A549 (cell line): ENCODE data around the gene SCO1. TPM values are rescaled to one million over a fixed set of nuclear protein-coding genes. Genes with fewer than 3 reads are reported as not detected.

Experiments used
- ATAC-seq, 2 experiments: fragments of 200-7000 bp in 1 of 2; fragments of >200 bp in 1 of 2; cut with Nextera tagmentation in 1 of 2; cut with Tn5 transposase in 1 of 2; 3 replicates each; pipeline versions ENCODE4 v1.8.0 to v1.9.1; 2018 to 2020; ENCODE audit warnings: mild to moderate bottlenecking in 1 of 2, moderate library complexity in 1 of 2
- CTCF ChIA-PET: fragments of 300-600 bp; sonication (Branson Sonifier 250); formaldehyde crosslinking; extraction: SDS; loops from one replicate; lab custom pipeline; 2021; ENCODE audit warnings: antibody characterized with exemption, inconsistent platforms; lab: Yijun Ruan, JAX
- POLR2A ChIA-PET: fragments of 350-600 bp; formaldehyde crosslinking; extraction: SDS; loops from one replicate; lab custom pipeline; 2021; ENCODE audit warnings: antibody characterized with exemption, inconsistent platforms; lab: Yijun Ruan, JAX
- DNase-seq, 2 experiments: peaks; one replicate each; pipeline versions ENCODE4 v3.0.0 to v3.0.0-alpha.2; 2011 to 2016; ENCODE audit warnings: low read depth in 1 of 2, low spot score in 1 of 2
- FAIRE-seq: peaks from 2 replicates; lab custom pipeline; 2011; peaks lifted over from hg19 to GRCh38; lab: Jason Lieb, UNC
- H3K27ac ChIP-seq, 2 experiments: fragments of >200 bp; sonication (Bioruptor Twin); formaldehyde crosslinking; 3 replicates each; pipeline ENCODE4 v1.5.1; 2016 to 2017
- H3K4me1 ChIP-seq: fragments of >200 bp; sonication (Bioruptor Twin); formaldehyde crosslinking; 3 replicates; pipeline ENCODE4 v1.6.1; 2016
- H3K4me2 ChIP-seq: fragments of >200 bp; sonication (Bioruptor Twin); formaldehyde crosslinking; 3 replicates; pipeline ENCODE4 v1.6.1; 2016
- H3K4me3 ChIP-seq: fragments of >200 bp; sonication (Bioruptor Twin); formaldehyde crosslinking; 3 replicates; pipeline ENCODE4 v1.5.1; 2016
- H3K9me3 ChIP-seq: fragments of >200 bp; sonication (Bioruptor Twin); formaldehyde crosslinking; 3 replicates; pipeline ENCODE4 v1.6.1; 2016
- BHLHE40 ChIP-seq: IDR thresholded peaks from 2 replicates; pipeline ENCODE4 v1.6.1; 2012; ENCODE audit warnings: low read depth, low read length, inconsistent platforms
- E2F6 ChIP-seq: IDR thresholded peaks from 2 replicates; pipeline ENCODE4 v1.6.1; 2012; ENCODE audit warnings: low read depth, borderline replicate concordance
- EHMT2 ChIP-seq: fragments of 200-600 bp; sonication (generic); IDR thresholded peaks from 2 replicates; pipeline ENCODE4 v1.6.1; 2016; ENCODE audit warnings: antibody characterized with exemption, low read depth, mild to moderate bottlenecking, moderate library complexity
- ELK1 ChIP-seq: fragments of 150-350 bp; IDR thresholded peaks from 2 replicates; pipeline ENCODE4 v1.6.1; 2014; ENCODE audit warnings: low read depth, mild to moderate bottlenecking, low read length
- FOSL2 ChIP-seq, 2 experiments: fragments of 450-650 bp in 1 of 2; fragments of >200 bp in 1 of 2; sonication (Bioruptor Twin) in 1 of 2; formaldehyde crosslinking; IDR thresholded peaks; 2 replicates each; pipeline versions ENCODE4 v1.5.0 to v1.6.1; 2016 to 2020; ENCODE audit warnings: mild to moderate bottlenecking in 1 of 2, moderate library complexity in 1 of 2
- HEYL ChIP-seq: fragments of 250-450 bp; sonication (Bioruptor Pico); IDR thresholded peaks from 2 replicates; pipeline ENCODE4 v1.8.0; 2021; ENCODE audit warnings: mild to moderate bottlenecking, moderate library complexity
- HOXA7 ChIP-seq: fragments of 250-450 bp; sonication (Bioruptor Pico); IDR thresholded peaks from 2 replicates; pipeline ENCODE4 v1.5.0; 2020; ENCODE audit warnings: mild to moderate bottlenecking, moderate library complexity
- JUN ChIP-seq, 2 experiments: fragments of >200 bp; sonication (Bioruptor Twin); formaldehyde crosslinking; IDR thresholded peaks; 2 replicates in 1 of 2; 3 replicates in 1 of 2; pipeline ENCODE4 v1.6.1; 2016 to 2017
- KDM1A ChIP-seq: fragments of 200-600 bp; sonication (generic); IDR thresholded peaks from 2 replicates; pipeline ENCODE4 v1.6.1; 2016; ENCODE audit warnings: low read depth, mild to moderate bottlenecking
- MAZ ChIP-seq: fragments of 150-350 bp; IDR thresholded peaks from 2 replicates; pipeline ENCODE4 v1.6.1; 2014; ENCODE audit warnings: antibody characterized with exemption, low read depth, low read length, borderline replicate concordance
- MYC ChIP-seq: IDR thresholded peaks from 2 replicates; pipeline ENCODE4 v1.6.1; 2012; ENCODE audit warnings: mild to moderate bottlenecking, inconsistent platforms, low read length, improper control_type of control experiment, borderline replicate concordance
- NFE2L2 ChIP-seq: fragments of 150-350 bp; conservative IDR thresholded peaks from 2 replicates; pipeline ENCODE4 v1.6.1; 2014; ENCODE audit warnings: low read length
- NPAS2 ChIP-seq: fragments of 250-450 bp; sonication (Bioruptor Pico); IDR thresholded peaks from 2 replicates; pipeline ENCODE4 v1.8.0; 2022; ENCODE audit warnings: mild to moderate bottlenecking, moderate library complexity, borderline replicate concordance
- NR3C1 ChIP-seq: fragments of >200 bp; sonication (Bioruptor Twin); formaldehyde crosslinking; IDR thresholded peaks from 3 replicates; pipeline ENCODE4 v1.6.1; 2017
- PHF8 ChIP-seq: fragments of 200-600 bp; sonication (generic); IDR thresholded peaks from 2 replicates; pipeline ENCODE4 v1.6.1; 2016; ENCODE audit warnings: low read depth, mild to moderate bottlenecking, antibody characterized with exemption, moderate library complexity, borderline replicate concordance
- RAD21 ChIP-seq, 2 experiments: fragments of >200 bp in 1 of 2; sonication (Bioruptor Twin) in 1 of 2; formaldehyde crosslinking in 1 of 2; IDR thresholded peaks in 1 of 2; conservative IDR thresholded peaks in 1 of 2; 2 replicates in 1 of 2; 3 replicates in 1 of 2; pipeline ENCODE4 v1.6.1; 2012 to 2018; ENCODE audit warnings: inconsistent platforms in 1 of 2
- RCOR1 ChIP-seq: fragments of 150-350 bp; IDR thresholded peaks from 2 replicates; pipeline ENCODE4 v1.6.1; 2014; ENCODE audit warnings: antibody characterized with exemption, low read length, low read depth
- RFX5 ChIP-seq: fragments of 450-650 bp; IDR thresholded peaks from 2 replicates; pipeline ENCODE4 v1.7.1; 2014; ENCODE audit warnings: antibody characterized with exemption, mild to moderate bottlenecking, moderate library complexity
- RNF2 ChIP-seq: fragments of 200-600 bp; sonication (generic); IDR thresholded peaks from 2 replicates; pipeline ENCODE4 v1.6.1; 2016; ENCODE audit warnings: low read depth, mild to moderate bottlenecking, antibody characterized with exemption, moderate library complexity, borderline replicate concordance
- TFCP2L1 ChIP-seq: fragments of 250-450 bp; sonication (Bioruptor Pico); IDR thresholded peaks from 2 replicates; pipeline ENCODE4 v1.5.0; 2021; ENCODE audit warnings: mild to moderate bottlenecking
- TP53 ChIP-seq: fragments of 250-450 bp; sonication (Bioruptor Pico); IDR thresholded peaks from 2 replicates; pipeline ENCODE4 v1.5.0; 2021; ENCODE audit warnings: mild to moderate bottlenecking, moderate library complexity
- USF2 ChIP-seq: fragments of 450-650 bp; IDR thresholded peaks from 2 replicates; pipeline ENCODE4 v1.6.1; 2014; ENCODE audit warnings: antibody characterized with exemption
- ZC3H11A ChIP-seq: fragments of 450-650 bp; IDR thresholded peaks from 2 replicates; pipeline ENCODE4 v1.6.1; 2014; ENCODE audit warnings: antibody characterized with exemption, mild to moderate bottlenecking
- ZFP36 ChIP-seq: fragments of 450-650 bp; IDR thresholded peaks from 2 replicates; pipeline ENCODE4 v1.6.1; 2014; ENCODE audit warnings: borderline replicate concordance; ENCODE audit not compliant: partially characterized antibody
- WGBS: methylation state at CpG from one replicate; pipeline ENCODE4 v1.1.6; 2017; ENCODE audit errors: missing lambda C conversion rate; 5-methylcytosine and 5-hydroxymethylcytosine counted together
- polyA plus RNA-seq, 4 experiments: library from polyadenylated mRNA; depleted of rRNA in 3 of 4; stranded (reverse); fragments of >200 nt; fragmentation: RNase III in 1 of 4; extraction: RNeasy Plus Mini Kit Qiagen cat#74134 plus additional on column Dnase treatment in 1 of 4; gene quantifications; 2 replicates in 3 of 4; 3 replicates in 1 of 4; pipeline ENCODE4 v1.2.3, GENCODE V29; 2011 to 2017
- TF ChIP-seq, protein P1 (sequence below): fragments of 250-450 bp; sonication (Bioruptor Pico); IDR thresholded peaks from 2 replicates; pipeline ENCODE4 v1.5.0; 2020; ENCODE audit warnings: low read depth, mild to moderate bottlenecking, moderate library complexity
- TF ChIP-seq, protein P2 (sequence below): fragments of >200 bp; sonication (Bioruptor Twin); formaldehyde crosslinking; IDR thresholded peaks from 3 replicates; pipeline ENCODE4 v1.6.1; 2016

Gene SCO1
- polyA plus RNA-seq, 2 of the 4 experiments (the other 2 are of a cell fraction) = 52.2 to 55.8 TPM

DNA sequence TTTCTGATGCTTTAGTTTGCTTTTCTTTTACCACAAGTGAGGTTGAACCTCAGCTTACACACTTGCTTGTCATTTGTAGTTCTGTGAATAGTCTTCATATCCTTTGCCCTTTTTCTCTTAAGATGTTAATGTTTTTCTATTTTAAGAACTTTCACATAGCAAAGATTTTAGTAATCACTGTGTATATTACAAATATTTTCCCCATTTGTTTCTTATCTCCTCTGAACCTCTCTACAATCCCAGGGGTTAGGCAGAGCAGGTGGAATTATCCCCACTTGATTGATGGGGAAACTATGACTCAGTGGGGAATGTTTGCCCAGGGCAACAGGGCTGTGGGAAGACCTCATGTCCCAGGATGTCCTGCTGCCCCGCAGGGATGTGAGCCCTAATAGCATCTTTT lies 28.6 kb downstream of the SCO1 start:
- ATAC-seq (peak in 1 of 2 experiments; percentile 54; a peak in 2 of 6 replicates), FAIRE-seq (no peak), DNase-seq (peak in 1 of 2 experiments; percentile 17)
- TF ChIP-seq PHF8 (no peak), HOXA7 (CRISPR knock-in tag) (no peak)
- TF ChIP-seq, protein P1, sequence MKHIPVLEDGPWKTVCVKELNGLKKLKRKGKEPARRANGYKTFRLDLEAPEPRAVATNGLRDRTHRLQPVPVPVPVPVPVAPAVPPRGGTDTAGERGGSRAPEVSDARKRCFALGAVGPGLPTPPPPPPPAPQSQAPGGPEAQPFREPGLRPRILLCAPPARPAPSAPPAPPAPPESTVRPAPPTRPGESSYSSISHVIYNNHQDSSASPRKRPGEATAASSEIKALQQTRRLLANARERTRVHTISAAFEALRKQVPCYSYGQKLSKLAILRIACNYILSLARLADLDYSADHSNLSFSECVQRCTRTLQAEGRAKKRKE (CRISPR knock-in tag) = no peak
- POLR2A ChIA-PET = no interaction called here
- Histone ChIP-seq H3K27ac (no peak overlapping the region), H3K4me3 (no peak overlapping the region), H3K4me2 (no peak overlapping the region), H3K9me3 (no peaks in the 10 kb centered on the region), H3K4me1 (no peaks in the 10 kb centered on the region)
- CTCF ChIA-PET = interaction anchor here (0.6 to 3.9 kb wide), 4 partner anchors 8 to 1782 kb away, joined by 3 to 15 read pairs (median 3); no protein-coding TSS in a partner anchor
- 50% methylated on average over 1 of the region's 1 CpG for WGBS

- no peak for ATAC-seq
- TF ChIP-seq RAD21 (conservative IDR thresholded peaks at IDR 0.05 in 1 of 2, IDR thresholded peaks at IDR 0.05 in 1 of 2) = no peak
- no peak for TF ChIP-seq MAZ
- TF ChIP-seq RCOR1 = no peak
- no peak for TF ChIP-seq NR3C1
- no peak for TF ChIP-seq KDM1A
- TF ChIP-seq NFE2L2 = no peak
- no peak for TF ChIP-seq MYC
- TF ChIP-seq, protein P1 (CRISPR knock-in tag) = no peak
- no peak for TF ChIP-seq TP53 (CRISPR knock-in tag)
- TF ChIP-seq USF2 = no peak
- no peak for TF ChIP-seq JUN (IDR thresholded peaks at IDR 0.05)
- TF ChIP-seq HEYL (CRISPR knock-in tag) = no peak
- no peak for TF ChIP-seq NPAS2 (CRISPR knock-in tag)
- TF ChIP-seq TFCP2L1 (CRISPR knock-in tag) = no peak
- TF ChIP-seq RNF2 = no peak
- TF ChIP-seq ZC3H11A = no peak
- TF ChIP-seq, all 56 proteins: peak for 0
- ChIA-PET CTCF (interaction anchor here (1.1 kb wide), 1 partner anchor 50 kb away, joined by 3 read pairs; no protein-coding TSS in a partner anchor), POLR2A (no interaction called here)
- no peak for FAIRE-seq
- no peaks in the 10 kb centered on the region for H3K4me1 ChIP-seq
- no peak overlapping the region for H3K4me2 ChIP-seq
- H3K4me3 ChIP-seq = no peak overlapping the region
- no peaks in the 10 kb centered on the region for H3K9me3 ChIP-seq
- DNase-seq = no peak
- H3K27ac ChIP-seq = no peak overlapping the region
- WGBS = 91% methylated on average over 5 of the region's 5 CpGs
Measured at GRCh38 chr17:10666906-10667305, 30.4 kb downstream of the SCO1 start.

DNA sequence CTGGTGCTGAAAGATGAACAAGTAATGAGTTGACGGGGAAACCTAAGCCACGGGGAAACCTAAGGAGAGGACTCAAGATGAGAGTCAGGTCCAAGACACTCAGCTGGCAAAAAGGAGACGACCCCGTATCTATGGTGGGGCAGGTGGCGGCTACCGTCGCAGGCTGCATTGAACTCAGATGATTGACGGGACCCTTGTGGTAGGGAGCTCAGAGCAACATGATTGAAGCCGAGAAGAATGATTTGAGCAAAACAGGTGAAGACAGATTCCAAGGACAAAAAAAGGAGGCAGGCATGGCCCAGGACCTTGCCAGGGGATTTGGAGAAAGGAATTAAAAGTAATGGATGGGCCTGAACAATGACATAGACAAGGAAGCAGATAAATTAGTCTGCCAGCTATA lies 32.8 kb downstream of the SCO1 start:
- Histone ChIP-seq H3K4me3 (no peak overlapping the region), H3K9me3 (no peaks in the 10 kb centered on the region), H3K27ac (no peak overlapping the region), H3K4me2 (no peak overlapping the region), H3K4me1 (no peaks in the 10 kb centered on the region)
- ChIA-PET POLR2A (no interaction called here), CTCF (interaction anchor here (0.6 to 3.0 kb wide), 9 partner anchors 11 to 1639 kb away, joined by 3 to 15 read pairs (median 3); no protein-coding TSS in a partner anchor)
- FAIRE-seq (no peak), DNase-seq (no peak), ATAC-seq (no peak)
- WGBS = 88% methylated on average over 9 of the region's 9 CpGs
- TF ChIP-seq ZFP36 = no peak
- no peak for TF ChIP-seq NR3C1
- TF ChIP-seq USF2 = no peak
- TF ChIP-seq BHLHE40 = no peak
- TF ChIP-seq EHMT2 = no peak
- TF ChIP-seq MYC = no peak
- no peak for TF ChIP-seq FOSL2 (IDR thresholded peaks at IDR 0.05)
- no peak for TF ChIP-seq FOSL2 (CRISPR knock-in tag; IDR thresholded peaks at IDR 0.05)
- no peak for TF ChIP-seq RFX5
- TF ChIP-seq E2F6 = no peak
- TF ChIP-seq ELK1 = no peak
- no peak for TF ChIP-seq HEYL (CRISPR knock-in tag)
- TF ChIP-seq, protein P2, sequence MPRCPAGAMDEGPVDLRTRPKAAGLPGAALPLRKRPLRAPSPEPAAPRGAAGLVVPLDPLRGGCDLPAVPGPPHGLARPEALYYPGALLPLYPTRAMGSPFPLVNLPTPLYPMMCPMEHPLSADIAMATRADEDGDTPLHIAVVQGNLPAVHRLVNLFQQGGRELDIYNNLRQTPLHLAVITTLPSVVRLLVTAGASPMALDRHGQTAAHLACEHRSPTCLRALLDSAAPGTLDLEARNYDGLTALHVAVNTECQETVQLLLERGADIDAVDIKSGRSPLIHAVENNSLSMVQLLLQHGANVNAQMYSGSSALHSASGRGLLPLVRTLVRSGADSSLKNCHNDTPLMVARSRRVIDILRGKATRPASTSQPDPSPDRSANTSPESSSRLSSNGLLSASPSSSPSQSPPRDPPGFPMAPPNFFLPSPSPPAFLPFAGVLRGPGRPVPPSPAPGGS = no peak
- TF ChIP-seq PHF8 = no peak
- no peak for TF ChIP-seq ZC3H11A
